AG04449 (cell line): ENCODE measurements around the gene CBY2.

ENCODE experiments used
- CTCF ChIA-PET: fragments of 350-600 bp; formaldehyde crosslinking; extraction: SDS; loops from one replicate; lab custom pipeline; 2021; ENCODE audit warnings: antibody characterized with exemption; lab: Yijun Ruan, JAX
- POLR2A ChIA-PET: fragments of 400-600, 350-600 bp; formaldehyde crosslinking; extraction: SDS; loops from one replicate; lab custom pipeline; 2020; ENCODE audit warnings: antibody characterized with exemption, inconsistent platforms; lab: Yijun Ruan, JAX
- DNase-seq: peaks from one replicate; pipeline ENCODE4 v3.0.0-alpha.2; 2010; ENCODE audit warnings: low read depth, low spot score
- H3K4me3 ChIP-seq: 2 replicates; pipeline ENCODE4 v1.5.1; 2011; ENCODE audit warnings: low read depth, mild to moderate bottlenecking, control low read depth, low read length
- CTCF ChIP-seq: IDR thresholded peaks from one replicate; pipeline ENCODE4 v1.5.1; 2011; ENCODE audit warnings: mild to moderate bottlenecking, moderate library complexity, low read length, control low read depth, inconsistent platforms; ENCODE audit not compliant: insufficient read depth; ENCODE audit errors: missing control alignments

The CBY2 gene

DNA sequence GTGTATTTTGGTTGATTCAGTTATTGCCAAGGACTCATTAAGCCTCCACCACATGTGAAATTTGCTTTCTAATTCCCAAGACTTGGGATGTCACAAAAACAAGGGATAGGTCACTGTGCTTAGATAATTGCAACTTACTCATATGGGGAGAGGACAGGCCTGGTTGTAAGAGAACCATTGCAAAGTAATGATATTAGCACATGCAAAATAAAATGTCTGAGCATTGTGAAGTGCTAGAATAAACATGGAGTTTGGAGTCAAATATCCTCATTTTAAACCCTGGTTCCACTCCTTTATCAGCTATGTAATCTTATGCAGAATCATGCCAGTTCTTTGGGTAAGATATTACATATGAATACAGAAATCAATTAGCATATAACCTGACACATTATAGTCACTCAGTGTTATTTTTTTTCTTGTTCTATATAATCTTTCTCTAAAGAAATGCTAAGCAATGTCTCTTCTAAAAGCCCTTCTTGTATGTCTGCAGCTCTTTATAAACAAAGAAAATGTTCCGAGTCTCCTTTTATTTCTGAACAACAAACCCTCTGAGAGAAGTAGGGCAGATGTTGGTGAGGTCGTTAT, 5.5 kb downstream of the CBY2 start:
- ChIA-PET POLR2A (no interaction called here), CTCF (interaction anchor here (1.5 kb wide), 1 partner anchor 10 kb away, joined by 6 read pairs; no protein-coding TSS in a partner anchor)
- no peak for TF ChIP-seq CTCF
- DNase-seq, result no peak
- no peak overlapping the region for H3K4me3 ChIP-seq

DNA sequence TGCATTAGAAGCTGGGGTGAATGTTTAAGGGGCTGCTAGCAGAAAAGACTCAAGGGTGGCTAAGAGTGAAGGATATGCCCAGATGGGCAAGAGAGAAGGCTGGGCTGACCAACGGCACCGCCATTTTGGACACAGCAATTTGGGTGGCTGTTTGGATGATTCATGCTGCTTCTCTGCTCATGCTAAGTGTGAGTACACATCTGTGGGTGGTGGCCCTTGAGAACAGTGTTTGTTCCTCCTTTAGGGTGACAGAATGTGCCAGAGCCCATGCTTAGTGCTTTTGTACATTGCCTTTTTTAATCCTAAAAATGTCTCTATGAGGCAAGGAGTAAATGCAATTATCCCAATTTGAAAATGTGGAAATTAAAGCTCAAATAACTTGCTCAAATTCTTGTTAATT, 9.8 kb downstream of the CBY2 start:
- H3K4me3 ChIP-seq, result no peak overlapping the region
- ChIA-PET POLR2A (no interaction called here), CTCF (no interaction called here)
- DNase-seq, result no peak
- TF ChIP-seq CTCF, result no peak

DNA sequence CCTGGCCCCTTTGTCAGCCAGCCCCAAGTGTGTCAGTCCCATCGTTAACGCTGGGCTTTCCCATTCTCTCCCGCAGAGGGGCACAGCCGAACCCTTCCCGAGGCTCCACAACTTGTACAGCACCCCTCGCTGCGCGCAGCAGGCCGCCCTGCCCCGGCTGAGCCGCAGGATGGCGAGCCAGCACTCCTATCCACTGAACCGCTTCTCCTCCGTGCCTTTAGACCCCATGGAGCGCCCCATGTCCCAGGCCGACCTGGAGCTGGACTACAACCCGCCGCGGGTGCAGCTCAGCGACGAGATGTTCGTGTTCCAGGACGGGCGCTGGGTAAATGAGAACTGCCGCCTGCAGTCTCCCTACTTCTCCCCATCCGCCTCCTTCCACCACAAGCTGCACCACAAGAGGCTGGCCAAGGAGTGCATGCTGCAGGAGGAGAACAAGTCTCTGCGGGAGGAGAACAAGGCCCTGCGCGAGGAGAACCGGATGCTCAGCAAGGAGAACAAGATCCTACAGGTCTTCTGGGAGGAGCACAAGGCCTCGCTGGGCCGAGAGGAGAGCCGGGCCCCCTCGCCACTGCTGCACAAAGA, 11.1 kb downstream of the CBY2 start:
- no peak for DNase-seq

GRCh38 chr13:45713721-45714120, 11.6 kb downstream of the CBY2 start:
- TF ChIP-seq CTCF, result no peak
- CTCF ChIA-PET, result no interaction called here
- H3K4me3 ChIP-seq, result no peak overlapping the region
- POLR2A ChIA-PET, result no interaction called here
- no peak for DNase-seq

More for the DNA sequence above, 11.1 kb downstream of the CBY2 start:
- no peak for TF ChIP-seq CTCF
- ChIA-PET POLR2A (no interaction called here), CTCF (no interaction called here)
- H3K4me3 ChIP-seq, result no peak overlapping the region

- POLR2A ChIA-PET, result no interaction called here
- no peak for DNase-seq
- H3K4me3 ChIP-seq, result no peak overlapping the region
- CTCF ChIA-PET, result interaction anchor here (1.0 kb wide), 1 partner anchor 9 kb away, joined by 3 read pairs; no protein-coding TSS in a partner anchor
- no peak for TF ChIP-seq CTCF
Measured at GRCh38 chr13:45714170-45714569, 12.1 kb downstream of the CBY2 start.

DNA sequence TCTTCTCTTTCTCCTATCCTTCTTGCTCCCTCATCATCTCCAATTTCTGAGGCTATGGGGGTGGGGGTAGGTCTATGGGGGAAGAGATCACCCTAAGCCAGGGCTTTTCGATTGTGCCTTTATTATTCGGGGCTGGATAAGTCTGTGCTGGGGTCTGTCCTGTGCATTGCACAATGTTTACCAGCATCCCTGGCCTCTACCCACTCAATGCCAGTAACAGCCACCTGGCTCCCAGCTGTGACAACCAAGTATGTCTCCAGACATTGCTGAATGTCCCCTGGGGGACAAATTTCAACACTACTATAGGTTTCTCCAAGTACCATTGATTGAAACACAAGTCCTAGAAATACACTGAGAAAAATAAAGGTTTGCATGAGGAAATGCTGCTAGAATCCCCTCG, 13.2 kb downstream of the CBY2 start:
- ChIA-PET CTCF (no interaction called here), POLR2A (no interaction called here)
- no peak for DNase-seq
- H3K4me3 ChIP-seq, result no peak overlapping the region
- no peak for TF ChIP-seq CTCF
